Measurements from ENCODE around the gene LAMC2.
"Not testable (repeated sequence)": the region's sequence is repeated elsewhere in the genome, so short reads cannot be mapped to it uniquely, and the experiment has no call there.

Gene LAMC2

GRCh38 chr1:183238071-183238470 lies 52.0 kb downstream of the LAMC2 start:
- no peak for DNase-seq (ENCODE audit: low read depth)

GRCh38 chr1:183239220-183239742 lies 53.2 kb downstream of the LAMC2 start:
- DNase-seq (ENCODE audit: low read depth) = no peak

- no peak for DNase-seq (ENCODE audit: low read depth)
Observed at GRCh38 chr1:183239793-183240525, 53.9 kb downstream of the LAMC2 start.

GRCh38 chr1:183240526-183240825 lies 54.4 kb downstream of the LAMC2 start:
- no peak for DNase-seq (ENCODE audit: low read depth)

GRCh38 chr1:183240853-183241252 lies 54.8 kb downstream of the LAMC2 start:
- DNase-seq (ENCODE audit: low read depth) = not testable (repeated sequence)

GRCh38 chr1:183241471-183241870 lies 55.4 kb downstream of the LAMC2 start:
- DNase-seq (ENCODE audit: low read depth) = no peak

GRCh38 chr1:183242556-183242955 lies 56.5 kb downstream of the LAMC2 start:
- no peak for DNase-seq (ENCODE audit: low read depth)

GRCh38 chr1:183243161-183244050 lies 57.3 kb downstream of the LAMC2 start:
- DNase-seq (ENCODE audit: low read depth) = no peak

- no peak for DNase-seq (ENCODE audit: low read depth)
Observed at GRCh38 chr1:183244466-183244865, 58.4 kb downstream of the LAMC2 start.

- DNase-seq (ENCODE audit: low read depth) = no peak
Observed at GRCh38 chr1:183245357-183245756, 59.3 kb downstream of the LAMC2 start.

- no peak for DNase-seq (ENCODE audit: low read depth)
Observed at GRCh38 chr1:183246436-183246835, 60.4 kb downstream of the LAMC2 start.

GRCh38 chr1:183247066-183247465 lies 61.0 kb downstream of the LAMC2 start:
- DNase-seq (ENCODE audit: low read depth) = no peak

GRCh38 chr1:183247484-183247883 lies 61.4 kb downstream of the LAMC2 start:
- no peak for DNase-seq (ENCODE audit: low read depth)

- no peak for DNase-seq (ENCODE audit: low read depth)
Observed at GRCh38 chr1:183247931-183248330, 61.9 kb downstream of the LAMC2 start.

- no peak for DNase-seq (ENCODE audit: low read depth)
Observed at GRCh38 chr1:183248989-183249691, 63.1 kb downstream of the LAMC2 start.

- no peak for DNase-seq (ENCODE audit: low read depth)
Observed at GRCh38 chr1:183249941-183250452, 63.9 kb downstream of the LAMC2 start.

GRCh38 chr1:183251101-183251958 lies 65.3 kb downstream of the LAMC2 start:
- DNase-seq (ENCODE audit: low read depth) = no peak

- no peak for DNase-seq (ENCODE audit: low read depth)
Observed at GRCh38 chr1:183251959-183252450, 65.9 kb downstream of the LAMC2 start.

- DNase-seq (ENCODE audit: low read depth) = no peak
Observed at GRCh38 chr1:183255073-183255472, 69.0 kb downstream of the LAMC2 start.

- DNase-seq (ENCODE audit: low read depth) = no peak
Observed at GRCh38 chr1:183259924-183260323, 73.9 kb downstream of the LAMC2 start.

GRCh38 chr1:183262628-183263200 lies 76.7 kb downstream of the LAMC2 start:
- no peak for DNase-seq (ENCODE audit: low read depth)

All from stimulated activated CD8-positive, alpha-beta memory T cell treated with anti-CD3 and anti-CD28 coated beads, Interleukin-12 subunit alpha, Interleukin-12 subunit beta, amount 100 ng/mL, for 1 hour (primary cell).